ENCODE data around the gene NPC1. TPM values are rescaled to one million over a fixed set of nuclear protein-coding genes. Genes with fewer than 3 reads are reported as not detected.
"Not testable (repeated sequence)": the region's sequence is repeated elsewhere in the genome, so short reads cannot be mapped to it uniquely, and the experiment has no call there.

The NPC1 gene
- polyA plus RNA-seq, 2 of the 4 experiments (the other 2 are of a cell fraction), result 42.5 to 61.4 TPM

- no peak for DNase-seq (ENCODE audit: low read depth in 1 of 2, low spot score in 1 of 2)
- no peak for FAIRE-seq
- no peak overlapping the region for H3K4me3 ChIP-seq
- H3K4me2 ChIP-seq, result no peak overlapping the region
- TF ChIP-seq, protein P1, sequence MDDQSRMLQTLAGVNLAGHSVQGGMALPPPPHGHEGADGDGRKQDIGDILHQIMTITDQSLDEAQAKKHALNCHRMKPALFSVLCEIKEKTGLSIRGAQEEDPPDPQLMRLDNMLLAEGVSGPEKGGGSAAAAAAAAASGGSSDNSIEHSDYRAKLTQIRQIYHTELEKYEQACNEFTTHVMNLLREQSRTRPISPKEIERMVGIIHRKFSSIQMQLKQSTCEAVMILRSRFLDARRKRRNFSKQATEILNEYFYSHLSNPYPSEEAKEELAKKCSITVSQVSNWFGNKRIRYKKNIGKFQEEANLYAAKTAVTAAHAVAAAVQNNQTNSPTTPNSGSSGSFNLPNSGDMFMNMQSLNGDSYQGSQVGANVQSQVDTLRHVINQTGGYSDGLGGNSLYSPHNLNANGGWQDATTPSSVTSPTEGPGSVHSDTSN (IDR thresholded peaks at IDR 0.05), result no peak
- TF ChIP-seq FOSL2 (IDR thresholded peaks at IDR 0.05) (no peak), FOSL2 (CRISPR knock-in tag; IDR thresholded peaks at IDR 0.05) (no peak), NPAS2 (CRISPR knock-in tag; IDR thresholded peaks at IDR 0.05; ENCODE audit: borderline replicate concordance) (no peak)
- WGBS (ENCODE audit: missing lambda C conversion rate), result 100% methylated on average over 2 of the region's 2 CpGs
- no peaks in the 10 kb centered on the region for H3K9me3 ChIP-seq
- ChIA-PET CTCF (interaction anchor here (0.9 to 4.5 kb wide), 3 partner anchors 8 to 89 kb away, joined by 3 to 24 read pairs (median 4); no protein-coding TSS in a partner anchor), POLR2A (no interaction called here)
- no peak overlapping the region for H3K27ac ChIP-seq
- H3K4me1 ChIP-seq, result peaks cover 32% of the 10 kb centered on the region
- no peak for ATAC-seq
These were observed 28.1 kb upstream of the NPC1 start for GRCh38 chr18:23614413-23614812.

- POLR2A ChIA-PET; DNase-seq (ENCODE audit: low read depth in 1 of 2, low spot score in 1 of 2); H3K4me2 ChIP-seq; ATAC-seq; H3K27ac ChIP-seq; H3K4me3 ChIP-seq; FAIRE-seq; H3K9me3 ChIP-seq: not testable (repeated sequence)
- WGBS (ENCODE audit: missing lambda C conversion rate), result 87% methylated on average over 7 of the region's 7 CpGs
- peaks cover 19% of the 10 kb centered on the region for H3K4me1 ChIP-seq
- CTCF ChIA-PET, result interaction anchor here (1.0 to 4.5 kb wide), 3 partner anchors 28 to 97 kb away, joined by 3 to 24 read pairs (median 5); no protein-coding TSS in a partner anchor
These were observed 26.8 kb upstream of the NPC1 start for GRCh38 chr18:23613091-23613475.

- ChIA-PET CTCF (interaction anchor here (1.0 to 4.5 kb wide), 3 partner anchors 28 to 96 kb away, joined by 3 to 24 read pairs (median 5); no protein-coding TSS in a partner anchor), POLR2A (no interaction called here)
- peaks cover 14% of the 10 kb centered on the region for H3K4me1 ChIP-seq
- ATAC-seq (no peak), DNase-seq (ENCODE audit: low read depth in 1 of 2, low spot score in 1 of 2) (no peak), FAIRE-seq (no peak)
- H3K4me2 ChIP-seq, result no peak overlapping the region
- no peak overlapping the region for H3K4me3 ChIP-seq
- H3K9me3 ChIP-seq, result no peaks in the 10 kb centered on the region
- WGBS (ENCODE audit: missing lambda C conversion rate), result 90% methylated on average over 8 of the region's 8 CpGs
- TF ChIP-seq JUN (IDR thresholded peaks at IDR 0.05) (no peak), MYC (IDR thresholded peaks at IDR 0.05; ENCODE audit: borderline replicate concordance, low read length) (no peak), FOXS1 (CRISPR knock-in tag; IDR thresholded peaks at IDR 0.05) (no peak), POLR2A (IDR thresholded peaks at IDR 0.05; ENCODE audit: low read length) (no peak), KDM5A (IDR thresholded peaks at IDR 0.05) (no peak), SREBF2 (IDR thresholded peaks at IDR 0.05) (no peak), REST (IDR thresholded peaks at IDR 0.05) (no peak)
- TF ChIP-seq, protein P2, sequence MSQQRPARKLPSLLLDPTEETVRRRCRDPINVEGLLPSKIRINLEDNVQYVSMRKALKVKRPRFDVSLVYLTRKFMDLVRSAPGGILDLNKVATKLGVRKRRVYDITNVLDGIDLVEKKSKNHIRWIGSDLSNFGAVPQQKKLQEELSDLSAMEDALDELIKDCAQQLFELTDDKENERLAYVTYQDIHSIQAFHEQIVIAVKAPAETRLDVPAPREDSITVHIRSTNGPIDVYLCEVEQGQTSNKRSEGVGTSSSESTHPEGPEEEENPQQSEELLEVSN (IDR thresholded peaks at IDR 0.05; ENCODE audit: borderline replicate concordance, low read depth), result no peak
- TF ChIP-seq, protein P3, sequence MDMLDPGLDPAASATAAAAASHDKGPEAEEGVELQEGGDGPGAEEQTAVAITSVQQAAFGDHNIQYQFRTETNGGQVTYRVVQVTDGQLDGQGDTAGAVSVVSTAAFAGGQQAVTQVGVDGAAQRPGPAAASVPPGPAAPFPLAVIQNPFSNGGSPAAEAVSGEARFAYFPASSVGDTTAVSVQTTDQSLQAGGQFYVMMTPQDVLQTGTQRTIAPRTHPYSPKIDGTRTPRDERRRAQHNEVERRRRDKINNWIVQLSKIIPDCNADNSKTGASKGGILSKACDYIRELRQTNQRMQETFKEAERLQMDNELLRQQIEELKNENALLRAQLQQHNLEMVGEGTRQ (IDR thresholded peaks at IDR 0.05), result no peak
- peak overlapping the region in 1 of 2 experiments; percentile 35; a peak in 1 of 6 replicates for H3K27ac ChIP-seq
These were observed 26.3 kb upstream of the NPC1 start for GRCh38 chr18:23612434-23613090.

Measured in A549 (cell line).